NCI-H1105 (cell line): ENCODE results near the gene BTBD9.

Source experiments
- DNase-seq: peaks from one replicate; lab custom pipeline; 2025; lab: John Stamatoyannopoulos, UW

BTBD9 gene

GRCh38 chr6:38593998-38594665 lies 45.6 kb downstream of the BTBD9 start:
- no peak for DNase-seq

DNA sequence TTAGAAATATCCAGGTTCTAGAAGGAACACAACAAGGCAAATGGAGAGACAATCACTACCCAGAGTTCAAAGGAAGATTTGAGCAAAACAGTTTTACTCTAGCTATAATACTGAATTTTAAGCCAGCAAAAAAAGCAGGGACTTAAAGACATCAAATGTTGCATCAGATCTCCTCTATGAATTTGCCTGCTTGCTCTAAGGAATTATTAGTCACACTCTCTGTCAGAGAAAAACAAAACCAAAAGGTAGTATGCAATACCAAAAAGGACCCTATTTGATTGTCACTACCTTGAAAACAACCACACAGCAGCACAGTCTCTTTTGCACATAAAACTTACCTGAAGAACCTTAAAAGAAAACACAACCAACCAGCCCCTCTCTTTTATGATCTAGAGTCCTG lies 46.3 kb downstream of the BTBD9 start:
- no peak for DNase-seq

DNA sequence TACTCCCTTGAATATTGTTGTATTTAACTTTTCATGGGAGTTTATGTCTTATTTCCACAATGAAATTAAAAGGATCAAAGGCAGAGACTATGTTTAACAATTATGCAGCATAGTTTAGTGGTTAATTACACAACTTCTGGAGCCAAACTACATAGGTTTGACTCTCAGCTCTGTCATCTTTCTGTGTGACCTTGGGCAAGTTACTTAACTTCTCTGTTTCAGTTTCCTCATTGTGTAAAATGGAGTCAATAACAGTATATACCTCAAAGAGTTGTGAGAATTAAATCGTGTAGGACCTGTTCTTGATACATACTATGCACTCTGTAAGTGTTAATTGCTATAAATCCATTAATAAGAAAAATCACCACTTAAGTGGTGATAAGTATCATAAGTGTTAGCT lies 48.3 kb downstream of the BTBD9 start:
- DNase-seq = no peak

DNA sequence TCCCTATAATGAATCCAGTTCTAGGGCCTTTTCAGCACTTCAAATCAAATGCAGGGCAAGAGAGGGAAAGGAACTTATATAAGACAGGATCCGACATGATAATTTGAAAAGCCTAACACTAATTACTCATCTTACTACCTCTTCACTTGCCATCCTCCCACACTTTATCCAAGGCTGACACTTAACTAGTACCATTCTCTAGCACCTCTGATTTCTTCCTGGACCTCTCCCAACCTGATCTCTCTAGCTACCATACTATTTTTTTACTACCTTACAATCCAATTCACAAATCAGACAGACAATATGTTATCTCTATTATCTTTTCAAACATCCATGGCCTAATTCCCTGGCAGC lies 50.4 kb downstream of the BTBD9 start:
- no peak for DNase-seq

DNA sequence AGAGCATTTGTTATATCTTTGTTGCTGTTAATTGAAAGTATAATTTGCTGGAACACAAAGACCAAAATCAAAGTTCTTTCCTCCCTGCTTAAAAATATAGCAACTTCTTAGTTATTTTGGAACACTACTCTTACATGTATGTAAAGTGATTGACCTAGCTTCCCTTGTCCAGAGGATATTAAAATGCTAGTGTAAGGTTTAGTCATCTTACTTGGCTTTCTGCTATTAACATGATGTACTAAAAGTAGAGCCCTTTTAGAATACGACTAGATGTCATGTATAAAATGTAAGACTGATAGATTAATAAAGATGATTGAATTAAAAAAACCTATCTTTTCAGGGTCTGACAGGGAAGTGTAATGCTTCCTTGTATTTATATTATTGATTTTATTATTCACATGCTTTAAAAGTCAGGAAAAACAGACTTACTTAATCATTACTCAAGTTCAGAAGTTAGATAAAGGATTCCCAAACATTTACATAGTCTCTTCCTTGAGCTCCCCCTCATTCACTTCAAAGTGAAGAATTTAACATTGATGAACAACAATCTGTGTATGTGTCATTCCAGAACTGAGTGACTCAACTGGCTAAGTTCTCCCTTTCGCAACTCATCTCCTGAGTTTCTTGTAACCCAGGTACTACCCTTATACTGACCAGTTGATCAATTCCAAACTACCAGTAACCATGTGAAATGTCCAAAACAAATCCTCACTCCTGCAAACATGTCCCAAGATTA lies 50.9 kb downstream of the BTBD9 start:
- DNase-seq = no peak

- no peak for DNase-seq
Observed at GRCh38 chr6:38587766-38588362, 51.9 kb downstream of the BTBD9 start.

DNA sequence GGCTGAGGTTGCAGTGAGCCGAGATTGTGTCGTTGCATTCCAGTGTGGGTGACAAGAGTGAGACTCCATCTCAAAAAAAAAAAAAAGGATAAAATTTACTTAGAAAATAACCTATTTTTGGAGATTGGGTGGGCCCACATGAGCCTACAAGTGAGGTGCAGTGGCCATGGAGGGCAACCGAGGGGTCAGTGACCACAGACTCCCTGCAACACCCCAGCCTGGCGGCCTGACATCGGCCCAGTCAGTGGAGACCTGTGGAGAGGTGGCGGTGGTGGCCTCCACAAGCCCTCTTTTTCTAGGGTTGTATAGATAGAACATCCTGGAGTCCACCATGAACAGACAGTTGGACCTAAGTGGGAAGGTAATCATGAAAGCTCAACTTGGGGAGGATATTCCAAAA lies 52.7 kb downstream of the BTBD9 start:
- no peak for DNase-seq

- no peak for DNase-seq
Observed at GRCh38 chr6:38584731-38585130, 55.0 kb downstream of the BTBD9 start.

GRCh38 chr6:38583523-38583922 lies 56.2 kb downstream of the BTBD9 start:
- no peak for DNase-seq

DNA sequence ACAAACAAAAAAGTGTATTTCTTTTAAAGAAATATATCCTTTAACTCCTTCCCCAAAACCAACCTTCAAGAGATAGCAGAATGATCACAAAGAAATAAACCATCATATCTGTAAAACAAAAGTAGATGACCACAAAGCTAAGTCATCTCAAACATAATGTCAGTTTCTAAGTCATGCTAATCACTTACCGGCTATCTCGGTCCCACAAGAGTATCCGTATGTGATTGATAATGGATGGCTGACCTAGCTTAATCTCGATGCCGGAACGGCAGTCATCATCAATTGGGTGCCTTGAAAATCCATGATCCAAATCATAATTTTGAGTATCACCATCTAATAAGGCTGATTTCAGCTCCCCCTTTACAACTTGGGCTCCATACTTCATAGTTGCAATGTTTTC lies 59.7 kb downstream of the BTBD9 start:
- no peak for DNase-seq

DNA sequence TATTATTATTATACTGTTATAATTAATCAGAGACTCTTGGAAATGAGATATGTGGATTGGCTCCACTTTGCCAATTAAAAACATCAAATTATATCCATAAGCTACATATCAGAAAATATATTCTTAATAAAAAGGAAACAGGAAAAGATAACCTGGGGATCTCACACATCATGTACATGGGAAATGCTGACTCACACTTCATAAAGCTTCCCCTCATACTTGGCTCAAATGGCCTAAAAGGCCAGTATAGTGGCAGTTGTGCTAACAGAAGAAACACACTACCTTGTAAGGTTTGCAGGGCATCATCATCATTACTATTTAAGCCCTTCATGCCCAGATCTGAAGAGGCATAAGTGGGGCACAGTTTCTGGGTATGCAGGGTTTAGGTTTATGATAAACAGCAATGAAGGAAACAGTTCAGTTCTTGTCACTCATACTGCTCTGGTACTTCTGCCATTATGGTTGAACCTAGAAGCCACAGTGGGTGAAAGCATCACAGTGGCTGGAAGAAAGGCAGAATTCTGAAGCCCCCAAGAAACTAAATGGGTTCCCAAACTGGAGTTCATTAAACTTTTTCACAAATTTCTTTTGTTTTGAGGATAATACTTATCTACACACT lies 60.6 kb downstream of the BTBD9 start:
- DNase-seq = no peak

DNA sequence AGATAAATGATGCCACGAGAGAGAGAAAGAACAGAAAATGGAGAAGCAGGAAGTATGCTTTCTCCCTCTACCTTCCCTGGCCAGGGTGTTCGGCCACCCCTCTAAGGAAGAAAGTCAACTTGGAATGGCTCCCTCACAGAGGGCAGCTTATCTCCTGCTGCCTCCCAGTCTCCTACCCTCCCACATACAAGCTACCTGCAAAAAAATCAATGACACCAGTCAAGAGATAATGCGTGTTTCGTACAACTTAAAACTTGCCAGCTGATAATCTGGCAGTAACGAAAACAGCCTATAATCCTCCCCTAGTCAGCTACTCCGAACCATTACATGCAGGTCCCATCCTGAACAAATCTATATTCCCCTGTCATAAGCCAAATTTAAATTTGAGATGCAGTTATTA lies 61.7 kb downstream of the BTBD9 start:
- DNase-seq = no peak

DNA sequence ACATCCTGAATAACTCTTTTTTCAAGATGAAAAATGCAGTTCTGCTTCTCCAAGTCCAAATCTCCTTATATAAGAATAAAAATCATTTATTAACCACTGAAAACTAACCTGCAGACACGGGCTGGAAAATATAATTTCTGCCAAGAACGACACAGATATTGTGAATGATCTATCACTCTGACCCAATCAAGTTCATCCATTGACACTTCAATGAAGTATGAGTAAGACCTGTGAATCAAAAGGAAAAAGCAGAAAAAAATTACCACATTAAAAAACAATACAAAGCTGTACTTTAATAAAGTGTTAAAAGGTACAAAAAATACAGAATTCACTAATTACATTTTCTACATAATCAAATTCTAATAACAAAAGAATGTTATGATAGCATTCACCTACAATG lies 62.2 kb downstream of the BTBD9 start:
- DNase-seq = no peak

DNA sequence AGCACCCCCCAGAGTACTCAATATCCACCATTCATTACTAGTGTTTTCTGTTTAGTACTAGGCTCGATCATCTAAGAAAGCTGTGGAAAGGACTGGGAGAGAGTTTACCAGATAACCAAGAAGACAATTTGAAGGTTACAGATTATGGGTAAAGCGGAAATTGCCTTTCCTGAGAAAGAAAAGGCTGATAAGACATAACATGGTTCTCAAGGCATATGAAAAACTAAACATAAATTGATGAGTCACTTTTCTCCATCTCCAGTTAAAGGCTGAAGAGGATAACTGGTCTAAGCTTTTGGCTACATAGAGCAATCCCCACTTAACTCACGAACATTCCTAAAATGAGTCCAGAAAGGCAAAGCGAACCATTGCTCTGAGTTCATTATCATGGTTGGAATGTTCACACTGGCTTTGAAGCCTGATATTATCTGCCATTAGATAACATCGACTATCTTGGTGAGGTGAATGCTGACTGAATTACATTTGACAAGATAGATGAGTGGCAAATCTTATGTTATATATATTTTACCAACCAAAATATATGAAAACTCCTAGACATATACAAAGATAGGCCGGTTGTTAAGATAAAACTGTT lies 65.8 kb downstream of the BTBD9 start:
- DNase-seq = no peak

DNA sequence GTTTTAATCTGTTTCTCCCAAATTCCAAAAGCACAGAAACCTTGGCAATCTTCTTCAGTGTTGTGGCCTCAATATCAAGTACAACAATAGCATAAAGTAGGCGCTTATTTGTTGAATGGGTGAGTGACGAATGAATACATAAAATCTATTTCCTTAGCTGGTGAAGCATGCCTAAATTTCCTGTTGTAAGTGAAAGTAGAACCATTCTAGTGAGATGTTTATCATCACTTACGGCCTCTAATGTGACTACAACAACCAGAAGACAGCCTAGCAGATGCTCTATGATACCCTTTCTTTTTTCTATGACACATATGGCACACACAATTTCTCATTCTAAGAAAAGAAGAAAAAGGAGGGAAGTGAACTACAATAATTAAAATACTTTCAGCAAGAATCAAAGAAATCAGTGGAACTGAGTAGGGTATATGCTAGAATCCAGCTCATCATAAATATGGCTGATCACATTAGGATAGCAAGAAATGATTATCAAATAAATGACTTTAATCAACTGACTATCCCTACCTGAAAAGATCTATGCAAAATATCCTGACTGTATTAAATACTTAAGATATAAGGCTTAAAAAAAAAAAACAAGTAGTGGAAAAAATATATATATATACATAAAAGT lies 67.4 kb downstream of the BTBD9 start:
- DNase-seq = no peak

- no peak for DNase-seq
Observed at GRCh38 chr6:38571721-38572120, 68.0 kb downstream of the BTBD9 start.

GRCh38 chr6:38570750-38571149 lies 69.0 kb downstream of the BTBD9 start:
- DNase-seq = no peak

GRCh38 chr6:38567436-38567835 lies 72.3 kb downstream of the BTBD9 start:
- DNase-seq = peak; percentile 82

GRCh38 chr6:38566295-38567030 lies 73.3 kb downstream of the BTBD9 start:
- DNase-seq = no peak

GRCh38 chr6:38564301-38564700 lies 75.4 kb downstream of the BTBD9 start:
- no peak for DNase-seq

GRCh38 chr6:38555606-38556005 lies 84.1 kb downstream of the BTBD9 start:
- DNase-seq = no peak
